GM21825 (cell line): ENCODE measurements around the gene PGAP2.
A peak's percentile ranks its signal among the peaks of the same experiment; 100 is the strongest.
"Not testable (repeated sequence)": the region's sequence is repeated elsewhere in the genome, so short reads cannot be mapped to it uniquely, and the experiment has no call there.

Experiments used
- ATAC-seq: cut with Tn5 transposase; IDR thresholded peaks from one replicate; pipeline ENCODE4 v1.9.1; 2021; ENCODE audit warnings: mild to moderate bottlenecking, moderate library complexity; ENCODE audit not compliant: unreplicated experiment

The PGAP2 gene

DNA sequence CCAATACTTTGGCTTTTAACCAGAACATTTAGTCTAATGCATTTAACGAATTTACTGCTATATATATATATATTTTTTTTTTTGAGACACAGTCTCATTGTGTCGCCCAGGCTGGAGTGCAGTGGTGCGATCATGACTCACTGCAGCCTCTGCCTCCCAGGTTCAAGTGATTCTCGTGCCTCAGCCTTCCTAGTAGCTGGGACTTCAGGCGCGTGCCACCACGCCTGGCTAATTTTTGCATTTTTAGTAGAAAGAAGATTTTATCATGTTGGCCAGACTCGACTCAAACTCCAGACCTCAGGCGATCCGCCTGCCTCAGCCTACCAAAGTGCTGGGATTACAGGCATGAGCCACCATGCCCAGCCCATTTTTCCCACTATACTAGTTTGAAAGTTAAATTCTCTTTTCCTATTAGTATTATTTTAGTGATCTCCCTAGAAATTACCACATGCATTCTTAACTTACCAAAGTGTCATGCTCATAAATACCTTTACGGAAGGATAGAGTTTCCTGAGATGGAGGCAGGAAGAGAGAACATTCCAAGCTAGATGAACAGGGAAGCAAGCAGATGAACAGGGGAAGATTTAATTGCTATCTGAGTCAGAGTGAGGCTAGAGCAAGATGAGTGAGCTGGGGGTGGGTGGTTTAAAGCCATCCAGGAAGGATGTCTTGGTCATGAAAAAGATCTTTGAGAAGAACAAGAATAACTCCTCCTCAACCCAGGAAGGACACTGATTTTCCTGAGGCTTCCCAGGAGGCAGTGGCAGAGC is 4.4 kb upstream of the PGAP2 start:
- ATAC-seq = no peak

DNA sequence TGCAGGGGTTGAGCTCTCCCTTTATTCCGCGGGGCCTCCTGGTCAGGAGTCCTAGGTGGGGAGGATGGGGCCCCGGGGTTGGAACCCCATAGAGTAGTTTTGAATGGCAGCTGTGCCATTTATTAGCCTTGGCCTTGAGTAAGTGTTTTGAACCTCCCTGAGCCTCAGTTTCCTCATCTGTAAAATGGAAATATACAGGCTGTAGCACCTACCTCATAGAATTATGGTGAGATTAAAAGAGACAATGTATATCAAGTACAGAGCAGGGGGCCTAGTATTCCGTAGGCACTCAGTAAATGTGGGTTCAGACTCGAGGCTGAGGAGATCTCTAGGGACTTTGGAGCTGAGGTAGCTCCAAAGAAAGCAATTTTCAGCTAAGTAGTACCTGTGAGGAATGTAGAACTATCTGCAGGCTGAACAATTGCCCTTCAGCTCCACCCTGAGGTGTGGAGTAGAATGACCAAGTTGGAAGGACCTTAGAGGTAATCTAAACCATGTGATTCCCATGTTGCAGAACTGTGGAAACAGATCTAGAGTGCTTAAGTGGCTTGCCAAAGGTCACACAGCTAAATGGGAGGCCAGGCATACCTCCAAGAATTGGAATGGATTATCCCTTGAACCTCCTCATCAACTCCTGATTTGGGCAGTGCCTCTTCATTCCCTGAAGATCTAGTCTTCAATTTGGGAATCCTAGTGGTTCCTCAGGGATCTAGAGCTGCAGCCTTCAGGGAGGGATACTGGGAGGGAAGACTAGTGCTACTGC is 682 bp downstream of the PGAP2 start:
- ATAC-seq = peak; percentile 59

DNA sequence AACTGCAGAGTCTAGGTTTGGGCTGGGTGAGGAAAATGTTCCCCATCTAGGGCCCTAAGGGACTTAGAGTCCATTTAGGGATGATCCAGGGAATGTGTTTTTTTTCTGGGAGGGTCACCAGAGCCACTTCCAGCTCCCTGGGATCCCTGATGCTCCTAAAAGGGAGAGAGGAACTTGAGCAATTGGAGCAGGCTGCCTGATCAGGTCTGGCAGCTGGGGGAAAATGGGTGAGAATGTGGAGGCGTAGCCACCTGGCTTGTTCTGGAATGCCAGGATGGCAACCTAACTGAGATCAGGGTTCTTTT is 1.2 kb downstream of the PGAP2 start:
- ATAC-seq = no peak

DNA sequence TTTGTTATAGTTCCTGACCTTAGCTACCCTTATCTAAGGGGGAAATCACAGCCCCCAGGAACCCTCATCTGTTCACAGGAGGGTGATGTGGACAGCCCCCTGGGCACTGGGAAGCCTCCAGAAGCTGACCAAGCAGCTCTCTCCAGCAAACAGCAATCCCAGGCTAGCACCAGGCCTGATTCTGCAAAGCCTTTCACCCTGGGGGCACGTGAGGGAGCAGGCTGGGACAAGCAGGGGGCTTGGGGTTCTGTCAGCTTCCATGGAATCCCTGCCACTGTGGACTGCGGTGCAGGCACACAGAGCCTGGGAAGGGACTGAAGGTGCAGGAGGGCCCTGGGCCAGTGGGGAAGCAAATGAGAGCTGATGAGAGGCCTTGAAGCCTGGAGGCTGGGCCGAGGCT is 2.1 kb downstream of the PGAP2 start:
- ATAC-seq = no peak

DNA sequence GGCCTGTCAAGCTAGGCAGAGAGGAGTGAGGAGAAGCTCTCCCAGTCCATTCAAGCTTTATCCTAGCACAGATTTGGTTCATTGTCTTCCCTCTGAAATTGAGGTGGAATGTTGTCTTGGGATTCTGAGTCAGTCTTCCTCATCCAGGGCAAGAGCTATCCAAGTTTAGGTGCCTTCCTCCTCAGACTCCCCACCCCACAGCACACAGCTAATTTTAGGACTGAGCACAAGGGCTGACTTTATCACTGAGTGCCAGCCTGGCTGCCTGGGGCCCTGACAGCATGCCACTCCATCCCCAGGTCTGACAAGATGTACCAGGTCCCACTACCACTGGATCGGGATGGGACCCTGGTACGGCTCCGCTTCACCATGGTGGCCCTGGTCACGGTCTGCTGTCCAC is 2.6 kb downstream of the PGAP2 start:
- no peak for ATAC-seq

DNA sequence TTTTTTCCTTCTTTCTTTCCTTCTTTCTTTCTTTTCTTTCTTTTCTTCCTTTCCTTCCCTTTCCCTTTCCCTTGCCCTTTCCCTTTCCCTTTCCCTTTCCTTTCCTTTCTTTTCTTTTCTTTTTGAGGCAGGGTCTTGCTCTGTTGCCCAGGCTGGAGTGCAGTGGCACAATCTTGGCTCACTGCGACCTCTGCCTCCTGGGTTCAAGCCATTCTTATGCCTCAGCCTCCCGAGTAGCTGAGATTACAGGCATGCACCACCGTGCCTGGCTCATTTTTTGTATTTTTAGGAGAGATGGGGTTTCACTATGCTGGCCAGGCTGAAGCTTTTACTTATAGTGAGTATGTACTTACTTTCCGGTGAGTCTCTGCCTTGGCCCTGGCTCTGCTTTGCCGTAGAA is 6.5 kb downstream of the PGAP2 start:
- not testable (repeated sequence) for ATAC-seq

DNA sequence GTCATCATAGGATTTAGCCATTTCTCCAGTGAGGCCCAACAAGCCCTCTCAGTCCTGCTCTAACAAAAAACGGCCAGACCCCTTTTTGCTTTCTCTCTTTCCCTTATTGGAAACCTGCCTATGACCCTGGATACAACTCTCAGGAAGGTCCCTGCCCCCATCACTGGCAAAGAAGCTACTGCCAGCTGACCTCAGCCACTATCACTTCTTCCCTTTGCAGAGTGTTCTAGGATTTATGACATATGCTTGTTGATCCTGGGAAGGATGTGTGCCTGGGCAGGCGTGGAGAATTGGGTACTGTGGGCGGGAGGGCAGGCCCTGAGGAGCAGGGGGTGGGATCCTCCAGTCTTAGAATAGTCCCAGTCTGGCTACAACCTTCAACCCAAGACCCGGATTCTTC is 7.5 kb downstream of the PGAP2 start:
- ATAC-seq = no peak

DNA sequence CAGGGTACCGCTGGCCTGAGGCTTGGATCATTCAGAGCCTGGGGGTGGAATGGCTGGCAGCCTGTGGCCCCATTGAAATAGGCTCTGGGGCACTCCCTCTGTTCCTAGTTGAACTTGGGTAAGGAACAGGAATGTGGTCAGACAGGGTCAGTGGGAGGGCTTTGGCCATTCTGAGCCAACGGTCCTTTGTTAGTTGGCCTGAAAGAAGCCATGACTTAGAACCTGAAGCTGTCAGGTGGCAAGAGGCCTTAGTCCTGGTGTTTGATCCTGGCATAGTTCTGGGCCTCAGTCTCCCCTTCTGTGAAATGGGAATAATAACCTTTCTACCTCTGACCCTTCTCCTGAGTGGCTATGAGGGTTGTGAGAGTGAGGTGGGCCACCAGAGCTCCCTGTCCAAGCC is 8.3 kb downstream of the PGAP2 start:
- ATAC-seq = no peak

DNA sequence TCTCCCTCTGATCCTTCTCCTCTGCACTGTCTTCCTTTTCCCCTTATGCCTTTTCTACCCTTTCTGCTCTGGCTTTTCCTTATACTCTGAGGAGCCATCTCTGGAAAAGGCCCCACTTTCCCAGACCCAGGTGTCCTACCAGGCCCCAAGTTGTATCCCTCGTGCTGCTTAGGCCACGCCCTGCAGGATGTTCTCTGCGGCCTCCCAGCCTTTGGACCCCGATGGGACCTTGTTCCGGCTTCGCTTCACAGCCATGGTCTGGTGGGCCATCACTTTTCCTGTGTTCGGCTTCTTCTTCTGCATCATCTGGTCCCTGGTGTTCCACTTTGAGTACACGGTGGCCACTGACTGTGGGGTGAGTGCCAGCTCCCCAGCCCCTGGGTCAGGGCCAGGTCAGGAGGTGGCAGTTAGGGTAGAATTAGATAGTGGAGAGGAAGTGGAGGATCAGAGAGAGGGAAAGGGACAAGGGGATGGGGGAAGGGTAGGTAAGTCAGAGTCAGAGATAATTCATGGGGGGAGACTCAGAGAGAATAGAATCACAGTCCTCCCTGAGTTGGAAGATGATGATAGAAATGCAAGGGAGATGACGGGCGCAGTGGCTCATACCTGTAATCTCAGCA is 8.9 kb downstream of the PGAP2 start:
- ATAC-seq = no peak

DNA sequence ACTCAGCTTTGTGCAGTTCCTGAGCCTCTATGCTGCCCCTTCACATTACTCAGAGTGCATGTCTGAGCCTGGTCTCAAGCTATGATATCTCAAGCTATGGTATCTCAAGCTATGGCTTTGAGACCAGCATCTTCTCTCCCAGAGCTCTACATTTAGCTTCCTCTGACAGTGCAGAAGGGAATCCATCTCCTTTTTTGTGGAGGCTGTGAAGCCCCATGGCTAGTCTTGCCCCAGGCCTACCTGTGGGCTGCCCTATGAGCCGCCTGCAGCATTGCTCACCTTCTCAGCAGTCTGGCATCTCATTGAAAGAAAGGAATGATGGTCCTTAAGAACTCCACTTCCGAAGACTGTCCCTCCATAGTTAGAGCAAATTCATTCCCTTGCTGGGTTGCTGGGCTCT is 12.6 kb downstream of the PGAP2 start:
- ATAC-seq = no peak

DNA sequence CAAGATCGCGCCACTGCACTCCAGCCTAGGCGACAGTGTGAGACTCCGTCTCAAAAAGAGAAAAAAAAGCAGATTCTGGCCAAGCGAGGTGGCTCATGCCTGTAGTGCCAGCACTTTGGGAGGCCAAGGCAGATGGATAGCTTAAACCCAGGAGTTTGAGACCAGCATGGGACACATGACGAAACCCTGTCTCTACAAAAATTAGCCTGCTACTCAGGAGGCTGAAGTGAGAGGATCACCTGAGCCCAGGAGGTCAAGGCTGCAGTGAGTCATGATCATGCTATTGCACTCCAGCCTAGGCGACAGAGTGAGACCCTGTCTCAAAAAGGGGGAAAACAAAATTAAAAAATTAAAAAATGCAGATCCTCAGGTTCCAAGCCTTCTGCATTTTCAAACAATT is 14.0 kb downstream of the PGAP2 start:
- no peak for ATAC-seq

DNA sequence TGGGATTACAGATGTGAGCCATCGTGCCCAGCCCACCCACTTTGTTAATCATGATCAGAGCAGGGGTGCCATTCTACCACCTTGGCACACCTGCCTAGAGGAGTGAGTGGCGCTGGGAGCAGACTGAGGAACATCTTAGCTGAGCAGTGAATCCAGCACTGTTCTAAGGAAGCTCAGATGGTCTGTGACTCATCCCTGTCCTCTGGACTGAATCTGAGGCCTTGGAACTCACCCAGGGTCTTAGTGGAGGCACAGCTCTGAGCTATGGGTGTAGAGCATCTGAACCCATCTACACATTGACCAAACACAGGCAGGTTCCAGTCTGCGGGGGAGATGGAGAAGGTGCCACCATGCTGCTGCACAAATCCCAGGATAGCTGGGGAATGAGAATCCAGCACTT is 14.9 kb downstream of the PGAP2 start:
- ATAC-seq = no peak

DNA sequence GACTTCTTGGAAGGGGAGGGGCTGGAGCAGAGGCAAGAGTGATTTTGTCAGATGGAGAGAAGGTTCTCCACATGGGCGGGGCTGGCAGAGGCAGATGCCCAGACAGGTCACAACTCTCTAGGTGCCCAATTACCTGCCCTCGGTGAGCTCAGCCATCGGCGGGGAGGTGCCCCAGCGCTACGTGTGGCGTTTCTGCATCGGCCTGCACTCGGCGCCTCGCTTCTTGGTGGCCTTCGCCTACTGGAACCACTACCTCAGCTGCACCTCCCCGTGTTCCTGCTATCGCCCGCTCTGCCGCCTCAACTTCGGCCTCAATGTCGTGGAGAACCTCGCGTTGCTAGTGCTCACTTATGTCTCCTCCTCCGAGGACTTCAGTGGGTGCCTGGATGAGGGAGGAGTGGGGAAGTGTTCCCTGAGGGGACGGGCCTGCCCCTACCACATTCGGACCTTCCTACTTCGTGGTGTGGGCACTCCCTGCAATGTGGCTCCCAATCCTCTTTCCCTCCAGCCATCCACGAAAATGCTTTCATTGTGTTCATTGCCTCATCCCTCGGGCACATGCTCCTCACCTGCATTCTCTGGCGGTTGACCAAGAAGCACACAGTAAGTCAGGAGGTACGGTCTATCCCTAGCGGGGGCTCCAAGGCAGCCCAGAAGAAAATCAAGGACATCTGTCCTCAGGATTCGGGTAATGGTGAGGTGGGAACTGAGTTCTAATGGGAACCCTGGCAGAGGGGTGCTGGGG is 15.6 kb downstream of the PGAP2 start:
- ATAC-seq = no peak

DNA sequence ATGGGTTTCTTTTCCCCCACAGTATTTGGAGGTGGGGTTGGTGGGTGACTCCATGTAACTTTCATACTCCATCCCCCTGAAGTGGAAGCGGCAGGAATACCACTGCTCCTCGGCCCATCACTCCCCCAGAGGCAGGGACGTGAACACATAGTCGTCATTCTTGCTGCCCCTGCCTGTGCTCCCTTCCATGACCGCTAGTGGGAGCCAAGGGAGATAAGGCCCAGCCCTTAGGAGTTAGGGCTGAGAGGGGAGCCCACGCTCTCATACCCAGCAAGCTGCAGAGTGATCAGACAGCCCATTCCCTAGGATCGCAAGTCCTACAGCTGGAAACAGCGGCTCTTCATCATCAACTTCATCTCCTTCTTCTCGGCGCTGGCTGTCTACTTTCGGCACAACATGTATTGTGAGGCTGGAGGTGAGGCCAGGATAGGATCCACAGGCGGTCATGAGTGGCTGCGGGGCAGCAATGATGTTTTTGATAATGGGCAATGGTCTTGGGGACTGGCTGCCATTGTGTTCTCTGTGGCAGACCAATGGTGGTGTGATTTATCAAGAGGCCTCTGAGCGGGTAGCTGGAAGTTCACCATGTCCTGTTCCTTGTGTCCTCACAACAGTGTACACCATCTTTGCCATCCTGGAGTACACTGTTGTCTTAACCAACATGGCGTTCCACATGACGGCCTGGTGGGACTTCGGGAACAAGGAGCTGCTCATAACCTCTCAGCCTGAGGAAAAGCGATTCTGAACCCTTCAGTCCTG is 16.5 kb downstream of the PGAP2 start:
- ATAC-seq = peak; percentile 68

DNA sequence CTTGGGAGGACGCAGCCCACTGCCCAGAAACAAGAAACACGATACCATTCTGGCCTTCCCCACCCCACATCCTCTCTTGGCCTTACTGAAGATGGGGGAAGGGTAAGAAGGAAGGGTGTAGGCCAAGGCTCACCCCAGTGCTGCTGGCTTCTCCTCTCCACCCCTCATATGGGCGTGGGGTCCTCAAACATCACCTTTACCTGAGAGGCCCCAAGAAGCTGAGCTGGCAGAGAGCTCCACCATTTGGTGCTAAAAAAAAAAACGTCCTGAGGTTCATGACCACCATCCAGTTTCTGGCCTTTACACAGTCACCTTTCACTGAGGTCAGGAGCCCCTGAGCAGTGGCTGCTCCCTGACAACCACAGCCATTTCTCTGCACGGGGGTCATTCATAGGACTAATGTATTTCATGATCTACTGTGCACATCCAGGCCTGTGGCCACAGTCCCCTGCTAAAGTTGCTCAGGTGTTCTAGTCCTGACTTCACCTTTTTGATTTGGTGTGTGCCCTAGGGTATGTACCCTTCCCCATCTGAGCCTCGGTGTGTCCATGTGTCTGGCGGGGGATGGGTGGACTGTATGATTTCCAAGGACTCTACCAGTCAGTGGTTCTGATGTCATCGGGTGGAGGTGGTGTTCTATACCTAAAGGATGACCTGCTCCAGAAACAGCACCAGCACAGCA is 17.3 kb downstream of the PGAP2 start:
- ATAC-seq = no peak

DNA sequence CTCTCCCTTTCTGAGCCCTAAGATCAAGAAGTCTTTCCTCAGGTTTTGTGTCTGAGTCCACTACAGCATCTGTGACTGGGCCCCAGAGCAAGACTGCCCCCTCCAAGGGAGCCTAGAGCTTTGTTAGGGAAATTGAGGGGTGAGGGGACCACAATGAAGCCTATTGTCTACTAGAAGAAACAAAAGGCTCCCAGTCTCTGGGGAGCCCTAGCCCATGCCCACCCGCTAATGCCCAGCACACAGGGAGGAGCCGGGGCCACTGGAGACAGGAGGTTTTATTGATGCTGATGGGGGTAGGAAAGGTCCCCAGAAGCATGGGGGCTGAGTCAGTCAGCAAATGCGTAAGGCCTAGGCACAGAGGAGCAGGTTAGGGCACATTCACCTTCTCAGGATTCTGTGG is 18.4 kb downstream of the PGAP2 start:
- ATAC-seq = no peak

DNA sequence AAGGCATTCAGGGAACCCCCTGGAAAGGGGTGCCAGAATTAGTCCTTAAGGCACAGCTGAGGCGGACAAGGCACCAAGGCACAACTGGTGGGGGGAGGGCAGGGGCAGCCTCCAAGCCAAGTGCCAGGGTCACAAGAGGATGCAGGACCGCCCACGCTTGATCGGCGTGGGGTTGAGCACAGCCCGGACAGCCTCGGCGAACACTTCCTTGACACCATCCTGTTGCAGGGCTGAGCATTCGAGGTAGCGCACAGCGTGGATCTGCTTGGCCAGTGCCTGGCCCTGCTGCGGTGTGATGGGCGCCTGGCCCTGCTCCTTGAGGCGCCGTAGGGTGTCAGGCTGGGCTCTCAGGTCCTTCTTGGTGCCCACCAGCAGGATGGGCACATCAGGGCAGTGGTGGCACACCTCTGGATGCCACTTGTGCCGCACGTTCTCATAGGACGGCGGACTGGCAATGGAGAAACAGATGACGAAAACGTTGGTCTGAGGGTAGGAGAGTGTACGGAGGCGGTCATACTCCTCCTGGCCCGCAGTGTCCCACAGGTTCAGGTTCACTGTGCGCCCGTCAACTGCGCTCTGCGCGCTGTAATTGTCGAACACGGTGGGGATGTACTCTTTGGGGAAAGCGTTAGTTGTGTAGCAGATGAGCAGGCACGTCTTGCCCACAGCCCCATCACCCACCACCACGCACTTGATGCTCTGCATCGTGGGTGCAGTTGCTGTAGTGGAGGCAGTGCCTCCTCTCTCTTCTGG is 19.2 kb downstream of the PGAP2 start:
- no peak for ATAC-seq

DNA sequence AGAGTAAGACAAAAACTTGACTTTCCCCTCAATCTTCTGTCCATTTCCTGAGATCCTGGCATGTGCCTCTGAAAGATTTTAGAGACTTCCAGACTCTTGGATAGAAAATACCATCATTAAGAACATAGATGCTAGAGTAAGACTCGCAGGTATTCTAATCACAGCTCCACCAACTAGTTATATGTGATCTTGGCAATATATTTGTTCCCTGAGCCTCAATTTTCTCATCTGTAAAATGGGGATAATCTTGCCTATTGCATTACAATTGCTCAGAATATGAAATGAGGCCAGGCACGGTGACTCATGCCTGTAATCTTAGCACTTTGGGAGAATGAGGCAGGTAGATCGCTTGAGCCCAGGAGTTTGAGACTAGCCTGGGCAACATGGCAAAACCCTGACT is 21.7 kb downstream of the PGAP2 start:
- no peak for ATAC-seq

DNA sequence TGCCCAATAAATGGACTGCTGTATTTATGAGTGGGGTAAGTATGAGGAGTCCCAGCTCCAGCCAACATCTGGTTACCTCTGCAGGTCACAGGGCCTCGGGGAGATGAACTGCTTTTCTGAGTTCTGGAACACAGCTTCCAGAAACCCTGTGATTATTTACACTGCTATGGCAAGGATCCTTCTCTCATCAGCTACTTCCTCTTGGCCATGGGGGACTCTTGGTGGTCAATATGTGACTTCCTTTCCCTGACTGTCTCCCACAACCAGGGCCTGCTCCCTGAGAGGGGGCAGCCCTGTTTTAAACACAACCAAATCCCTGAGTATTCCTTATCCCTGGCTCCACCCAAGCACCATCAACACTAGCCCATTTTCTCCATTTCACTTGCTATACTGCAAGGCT is 22.4 kb downstream of the PGAP2 start:
- ATAC-seq = no peak
